Naive thymus-derived CD4-positive, alpha-beta T cell (primary cell): ENCODE results near the gene COX19. TPM values are rescaled to one million over a fixed set of nuclear protein-coding genes. Genes with fewer than 3 reads are reported as not detected.
"Not testable (repeated sequence)": the region's sequence is repeated elsewhere in the genome, so short reads cannot be mapped to it uniquely, and the experiment has no call there.

Source experiments
- ATAC-seq: fragments of 150-1000 bp; cut with Tn5 transposase; 2 replicates; pipeline ENCODE4 v1.10.0; 2021; ENCODE audit warnings: mild to moderate bottlenecking, moderate library complexity
- CTCF ChIA-PET: fragments of 350-600 bp; sonication (Branson Sonifier 250); formaldehyde crosslinking; loops from one replicate; lab custom pipeline; 2021; ENCODE audit warnings: antibody characterized with exemption; lab: Charles Lee
- POLR2A ChIA-PET: fragments of 350-600 bp; sonication (Branson Sonifier 250); formaldehyde crosslinking; loops from one replicate; lab custom pipeline; 2021; ENCODE audit warnings: antibody characterized with exemption, inconsistent platforms; lab: Charles Lee
- DNase-seq, 9 donors: peaks; one replicate each; pipeline versions ENCODE4 v3.0.0 to v3.0.0-alpha.2; 2020 to 2022; ENCODE audit warnings: mixed read lengths in 1 of 9
- H3K27ac ChIP-seq: one replicate; pipeline ENCODE4 v1.7.0; 2013; ENCODE audit warnings: mild to moderate bottlenecking, low read depth, low read length, moderate library complexity
- H3K27me3 ChIP-seq, 2 donors: one replicate each; pipeline ENCODE4 v1.7.0; 2013; ENCODE audit warnings: low read length in 2 of 2, mild to moderate bottlenecking in 2 of 2, moderate library complexity in 2 of 2; ENCODE audit not compliant: control insufficient read depth in 2 of 2, insufficient read depth in 2 of 2
- H3K36me3 ChIP-seq, 3 experiments: 1 replicate in 2 of 3; 2 replicates in 1 of 3; pipeline ENCODE4 v1.7.0; 2013; ENCODE audit warnings: low read length in 3 of 3, mild to moderate bottlenecking in 3 of 3, moderate library complexity in 1 of 3; ENCODE audit not compliant: insufficient read depth in 3 of 3, control insufficient read depth in 2 of 3
- H3K4me1 ChIP-seq, 2 donors: one replicate each; pipeline ENCODE4 v1.7.0; 2013; ENCODE audit warnings: low read length in 2 of 2, mild to moderate bottlenecking in 2 of 2, moderate library complexity in 1 of 2; ENCODE audit not compliant: control insufficient read depth in 2 of 2, insufficient read depth in 2 of 2
- H3K4me3 ChIP-seq: 2 replicates; pipeline ENCODE4 v1.7.0; 2013; ENCODE audit warnings: mild to moderate bottlenecking, low read length
- H3K9me3 ChIP-seq, 3 experiments: 1 replicate in 2 of 3; 2 replicates in 1 of 3; pipeline ENCODE4 v1.7.0; 2013; ENCODE audit warnings: low read length in 3 of 3; ENCODE audit not compliant: control insufficient read depth in 2 of 3
- H3K27ac Mint-ChIP-seq, 9 donors: one replicate each; pipeline ENCODE4 v1.8.0; 2020 to 2022; ENCODE audit warnings: mixed read lengths in 9 of 9, mild to moderate bottlenecking in 8 of 9, moderate library complexity in 5 of 9, inconsistent platforms in 2 of 9
- H3K27me3 Mint-ChIP-seq, 5 donors: one replicate each; pipeline ENCODE4 v1.8.0; 2021 to 2022; ENCODE audit warnings: mixed read lengths in 5 of 5, mild to moderate bottlenecking in 1 of 5
- H3K36me3 Mint-ChIP-seq, 5 donors: one replicate each; pipeline ENCODE4 v1.8.0; 2020 to 2022; ENCODE audit warnings: mixed read lengths in 5 of 5, mild to moderate bottlenecking in 3 of 5, inconsistent platforms in 1 of 5
- H3K4me1 Mint-ChIP-seq, 7 donors: one replicate each; pipeline ENCODE4 v1.8.0; 2020 to 2022; ENCODE audit warnings: mixed read lengths in 7 of 7, mild to moderate bottlenecking in 3 of 7, inconsistent platforms in 1 of 7
- H3K4me3 Mint-ChIP-seq, 10 donors: one replicate each; pipeline ENCODE4 v1.8.0; 2020 to 2022; ENCODE audit warnings: mild to moderate bottlenecking in 10 of 10, mixed read lengths in 10 of 10, moderate library complexity in 6 of 10, inconsistent platforms in 2 of 10
- H3K9me3 Mint-ChIP-seq, 11 donors: one replicate each; pipeline ENCODE4 v1.8.0; 2020 to 2022; ENCODE audit warnings: mixed read lengths in 11 of 11, mild to moderate bottlenecking in 4 of 11, inconsistent platforms in 1 of 11, moderate library complexity in 1 of 11
- intact Hi-C, 2 donors: fragments of 100-400 bp; cut with micrococcal nuclease; formaldehyde crosslinking; loops; one replicate each; pipeline ENCODE4 v1.15.1; 2023
- polyA plus RNA-seq, 2 donors: library from polyadenylated mRNA; unstranded; fragments of 300-500 nt; fragmentation: Illumina TruSeq; gene quantifications; one replicate each; pipeline ENCODE4 v1.2.3, GENCODE V29; 2021
- total RNA-seq, 6 experiments: library from RNA in 5 of 6; stranded (reverse) in 5 of 6; gene quantifications; 1 replicate in 5 of 6; 2 replicates in 1 of 6; pipeline ENCODE4 v1.2.3 and lab custom pipeline; 2021 to 2026

COX19 gene
- total and polyA plus RNA-seq, 7 experiments from 2014 or later, result 18.3 to 48.2 (median 45.1) TPM

DNA sequence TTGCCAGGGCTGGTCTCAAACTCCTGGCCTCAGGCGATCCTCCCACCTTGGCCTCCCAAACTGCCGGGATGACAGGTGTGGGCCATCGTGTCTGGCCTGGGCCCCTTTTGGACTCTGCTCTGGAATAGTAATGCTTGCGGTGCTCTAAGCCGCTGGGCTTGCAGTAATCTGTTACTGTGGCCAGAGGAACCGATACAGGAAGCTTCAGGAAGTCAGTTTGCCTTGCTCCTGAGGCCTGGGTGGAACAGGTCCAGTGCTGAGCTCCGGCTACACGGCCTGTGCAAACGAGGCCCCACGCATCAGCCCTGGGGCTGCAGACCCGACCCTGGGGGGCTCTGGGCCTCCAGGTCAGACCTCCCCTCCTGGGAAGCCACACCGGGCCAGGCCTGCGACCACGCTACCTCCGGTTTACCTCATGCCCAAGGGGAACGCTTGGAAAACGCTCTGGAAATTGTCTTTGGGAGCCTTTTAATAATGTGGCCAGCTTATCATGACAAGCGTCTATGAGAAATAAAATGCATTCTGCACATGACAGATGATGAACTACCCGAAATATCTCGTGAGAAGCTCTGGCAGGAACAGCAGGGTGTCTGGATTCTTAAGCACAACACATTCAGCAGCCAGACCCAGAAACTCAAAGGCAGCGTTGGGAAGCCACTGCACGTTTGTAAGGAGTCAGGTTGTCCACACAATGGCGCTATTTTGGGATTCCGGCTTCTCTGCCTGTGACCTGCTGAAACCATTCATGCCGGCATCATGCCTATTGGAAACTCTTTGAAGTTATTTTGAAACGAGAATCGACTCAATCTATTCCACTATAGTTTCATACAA, 10.7 kb downstream of the COX19 start:
- CTCF ChIA-PET, result no interaction called here
- H3K4me1 ChIP-seq, result peaks cover 0 to 5% of the 10 kb centered on the region in 2 donors
- no peak overlapping the region for H3K4me3 ChIP-seq
- no peak for DNase-seq
- H3K9me3 ChIP-seq, result no peaks in the 10 kb centered on the region
- POLR2A ChIA-PET, result interaction anchor here (1.3 to 1.4 kb wide), 2 partner anchors 10 to 54 kb away, joined by 5 to 6 read pairs; partner anchors contain the start of gene COX19
- peaks cover 0 to 32% (median 17%) of the 10 kb centered on the region in 3 experiments for H3K36me3 ChIP-seq
- H3K27me3 Mint-ChIP-seq, result peaks cover 0 to 6% (median 0%) of the 10 kb centered on the region in 5 donors
- ATAC-seq, result peak; percentile 39
- intact Hi-C loops, result no loop called here
- H3K27ac Mint-ChIP-seq, result peak overlapping the region in 8 of 9 donors; percentile 14 to 74 (median 58)
- H3K9me3 Mint-ChIP-seq, result no peaks in the 10 kb centered on the region
- H3K4me1 Mint-ChIP-seq, result peaks cover 5 to 38% (median 31%) of the 10 kb centered on the region in 7 donors
- no peak overlapping the region for H3K27ac ChIP-seq
- peaks cover 5 to 11% (median 6%) of the 10 kb centered on the region in 5 donors for H3K36me3 Mint-ChIP-seq
- no peaks in the 10 kb centered on the region for H3K27me3 ChIP-seq
- peak overlapping the region in 5 of 10 donors; percentile 29 to 72 (median 51) for H3K4me3 Mint-ChIP-seq

- H3K9me3 Mint-ChIP-seq, result no peaks in the 10 kb centered on the region
These were observed 11.9 kb downstream of the COX19 start for GRCh38 chr7:963236-964078.

DNA sequence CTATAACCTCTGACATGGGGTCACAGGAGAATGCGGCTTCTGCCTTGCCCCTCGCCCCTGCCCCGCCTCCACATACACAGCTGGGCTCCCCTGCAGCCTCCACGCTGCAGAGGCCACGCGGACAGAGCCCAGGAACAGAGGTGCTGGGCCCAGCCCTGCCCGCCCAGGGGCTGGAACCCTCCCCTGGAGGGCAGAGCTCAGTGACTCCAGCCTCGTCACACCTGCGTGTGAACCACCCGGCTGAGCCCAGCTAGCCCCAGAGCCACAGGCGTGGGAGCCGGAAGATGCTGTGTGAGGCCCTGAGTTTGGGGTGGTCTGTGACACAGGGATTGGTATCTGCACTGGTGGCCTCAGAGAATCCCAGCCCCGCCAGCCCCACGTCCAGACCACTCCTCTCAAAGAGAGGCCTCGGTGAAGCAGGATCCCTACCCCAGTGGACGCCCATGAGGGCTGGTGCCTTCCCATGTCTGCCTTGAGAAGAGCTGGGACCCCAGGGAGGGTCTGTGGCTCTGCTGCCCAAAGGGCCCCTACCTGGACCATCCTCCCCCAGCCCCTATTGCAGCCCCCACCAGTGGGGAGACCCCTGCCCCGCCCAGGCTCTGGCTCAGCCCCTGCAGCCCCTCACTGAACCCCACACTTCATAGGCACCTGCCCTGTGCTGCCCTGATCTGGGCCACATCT, 12.8 kb downstream of the COX19 start:
- ATAC-seq (no peak), DNase-seq (no peak)
- Histone ChIP-seq H3K4me1 (peaks cover 0 to 5% of the 10 kb centered on the region in 2 donors), H3K27me3 (no peaks in the 10 kb centered on the region), H3K9me3 (no peaks in the 10 kb centered on the region), H3K36me3 (peaks cover 0 to 11% (median 0%) of the 10 kb centered on the region in 3 experiments), H3K4me3 (no peak overlapping the region), H3K27ac (no peak overlapping the region)
- intact Hi-C loops, result loop anchor here in 1 of 2 donors (1.0 to 2.0 kb wide), 2 partner anchors 13 to 40 kb away; partner anchors contain the start of gene COX19
- Mint-ChIP-seq H3K4me1 (peaks cover 5 to 38% (median 28%) of the 10 kb centered on the region in 7 donors), H3K27me3 (peaks cover 0 to 6% (median 0%) of the 10 kb centered on the region in 5 donors), H3K27ac (no peak overlapping the region), H3K4me3 (peak overlapping the region in 1 of 10 donors; percentile 38), H3K36me3 (peaks cover 0 to 4% (median 2%) of the 10 kb centered on the region in 5 donors), H3K9me3 (no peaks in the 10 kb centered on the region)
- POLR2A ChIA-PET, result no interaction called here
- CTCF ChIA-PET, result no interaction called here

More at GRCh38 chr7:963236-964078, 11.9 kb downstream of the COX19 start:
- ChIA-PET CTCF (no interaction called here), POLR2A (no interaction called here)
- Histone ChIP-seq H3K27me3 (no peaks in the 10 kb centered on the region), H3K4me1 (peaks cover 0 to 5% of the 10 kb centered on the region in 2 donors), H3K9me3 (no peaks in the 10 kb centered on the region), H3K4me3 (no peak overlapping the region), H3K27ac (no peak overlapping the region), H3K36me3 (peaks cover 0 to 20% (median 9%) of the 10 kb centered on the region in 3 experiments)
- H3K27me3 Mint-ChIP-seq, result peaks cover 0 to 6% (median 0%) of the 10 kb centered on the region in 5 donors
- peaks cover 5 to 11% (median 6%) of the 10 kb centered on the region in 5 donors for H3K36me3 Mint-ChIP-seq
- ATAC-seq (peak; percentile 12), DNase-seq (peak in 2 of 9 donors; percentile 25 to 35)
- intact Hi-C loops, result loop anchor here in 1 of 2 donors (1.0 to 2.0 kb wide), 2 partner anchors 12 to 41 kb away; partner anchors contain the start of gene COX19
- H3K27ac Mint-ChIP-seq, result peak overlapping the region in 5 of 9 donors; percentile 37 to 72 (median 49)
- peaks cover 5 to 38% (median 31%) of the 10 kb centered on the region in 7 donors for H3K4me1 Mint-ChIP-seq
- peak overlapping the region in 8 of 10 donors; percentile 17 to 79 (median 70) for H3K4me3 Mint-ChIP-seq

- Histone ChIP-seq H3K4me3 (no peak overlapping the region), H3K9me3 (no peaks in the 10 kb centered on the region), H3K4me1 (peaks cover 0 to 5% of the 10 kb centered on the region in 2 donors), H3K27me3 (no peaks in the 10 kb centered on the region), H3K27ac (no peak overlapping the region), H3K36me3 (peaks cover 0 to 5% (median 0%) of the 10 kb centered on the region in 3 experiments)
- no peak for DNase-seq
- peaks cover 0 to 2% (median 0%) of the 10 kb centered on the region in 5 donors for H3K36me3 Mint-ChIP-seq
- no peak for ATAC-seq
- POLR2A ChIA-PET, result interaction anchor here (0.8 kb wide), 1 partner anchor 12 kb away, joined by 3 read pairs; no protein-coding TSS in a partner anchor
- no peaks in the 10 kb centered on the region for H3K9me3 Mint-ChIP-seq
- peak overlapping the region in 3 of 10 donors; percentile 4 to 38 (median 5) for H3K4me3 Mint-ChIP-seq
- CTCF ChIA-PET, result no interaction called here
- peaks cover 5 to 38% (median 28%) of the 10 kb centered on the region in 7 donors for H3K4me1 Mint-ChIP-seq
- peaks cover 0 to 6% (median 0%) of the 10 kb centered on the region in 5 donors for H3K27me3 Mint-ChIP-seq
- H3K27ac Mint-ChIP-seq, result no peak overlapping the region
- intact Hi-C loops, result loop anchor here in 1 of 2 donors (2.0 kb wide), 1 partner anchor 39 kb away; no protein-coding TSS in a partner anchor
These were observed 13.6 kb downstream of the COX19 start for GRCh38 chr7:961546-962400.

GRCh38 chr7:960972-961371, 14.4 kb downstream of the COX19 start:
- H3K4me1 ChIP-seq, H3K4me3 ChIP-seq, H3K4me3 Mint-ChIP-seq, intact Hi-C loops, H3K27me3 ChIP-seq, H3K36me3 ChIP-seq, H3K9me3 Mint-ChIP-seq, H3K36me3 Mint-ChIP-seq, CTCF ChIA-PET, DNase-seq, ATAC-seq, H3K27ac ChIP-seq, H3K9me3 ChIP-seq, H3K27ac Mint-ChIP-seq, H3K27me3 Mint-ChIP-seq: not testable (repeated sequence)
- POLR2A ChIA-PET, result interaction anchor here (0.8 kb wide), 1 partner anchor 13 kb away, joined by 3 read pairs; no protein-coding TSS in a partner anchor
- peaks cover 2 to 33% (median 23%) of the 10 kb centered on the region in 7 donors for H3K4me1 Mint-ChIP-seq
